Adipocyte (in vitro differentiated cells): ENCODE data around the gene IKZF5.

Source experiments
- DNase-seq: peaks from one replicate; pipeline ENCODE4 v3.0.0-alpha.2; 2015; ENCODE audit warnings: low read depth
- H3K27me3 ChIP-seq: replicated peaks from 2 replicates; pipeline ENCODE4 v1.7.0; 2013; ENCODE audit warnings: mild to moderate bottlenecking, low read length, moderate library complexity; ENCODE audit not compliant: control insufficient read depth, insufficient read depth
- H3K36me3 ChIP-seq: 2 replicates; pipeline ENCODE4 v1.7.0; 2013; ENCODE audit warnings: low read length, mild to moderate bottlenecking, moderate library complexity; ENCODE audit not compliant: control insufficient read depth, insufficient read depth, severe bottlenecking
- H3K4me1 ChIP-seq: 2 replicates; pipeline ENCODE4 v1.7.0; 2013; ENCODE audit warnings: mild to moderate bottlenecking, low read length, moderate library complexity; ENCODE audit not compliant: control insufficient read depth, insufficient read depth
- H3K4me3 ChIP-seq: 2 replicates; pipeline ENCODE4 v1.7.0; 2013; ENCODE audit warnings: mild to moderate bottlenecking, low read length, moderate library complexity
- H3K9ac ChIP-seq: 2 replicates; pipeline ENCODE4 v1.7.0; 2013; ENCODE audit warnings: mild to moderate bottlenecking, low read length, moderate library complexity
- H3K9me3 ChIP-seq: 2 replicates; pipeline ENCODE4 v1.7.0; 2013; ENCODE audit warnings: mild to moderate bottlenecking, low read length, moderate library complexity; ENCODE audit not compliant: control insufficient read depth

IKZF5 gene, protein sequence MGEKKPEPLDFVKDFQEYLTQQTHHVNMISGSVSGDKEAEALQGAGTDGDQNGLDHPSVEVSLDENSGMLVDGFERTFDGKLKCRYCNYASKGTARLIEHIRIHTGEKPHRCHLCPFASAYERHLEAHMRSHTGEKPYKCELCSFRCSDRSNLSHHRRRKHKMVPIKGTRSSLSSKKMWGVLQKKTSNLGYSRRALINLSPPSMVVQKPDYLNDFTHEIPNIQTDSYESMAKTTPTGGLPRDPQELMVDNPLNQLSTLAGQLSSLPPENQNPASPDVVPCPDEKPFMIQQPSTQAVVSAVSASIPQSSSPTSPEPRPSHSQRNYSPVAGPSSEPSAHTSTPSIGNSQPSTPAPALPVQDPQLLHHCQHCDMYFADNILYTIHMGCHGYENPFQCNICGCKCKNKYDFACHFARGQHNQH

GRCh38 chr10:123008355-123009104 is at the start of gene IKZF5, which contains the start of gene ACADSB:
IKZF5 (minus strand) TSS chr10:123008795; CDS start chr10:122998625, 10,170 bp downstream.
ACADSB (plus strand) TSS chr10:123009006; CDS start chr10:123009030, 24 bp downstream.
- Histone ChIP-seq H3K27me3 (no peaks in the 10 kb centered on the region), H3K36me3 (no peaks in the 10 kb centered on the region), H3K9me3 (no peaks in the 10 kb centered on the region), H3K4me3 (peak within 1 kb of the TSS; percentile 86), H3K4me1 (peaks cover 18% of the 10 kb centered on the region), H3K9ac (peak within 1 kb of the TSS; percentile 96)
- DNase-seq: peak; percentile 99

DNA sequence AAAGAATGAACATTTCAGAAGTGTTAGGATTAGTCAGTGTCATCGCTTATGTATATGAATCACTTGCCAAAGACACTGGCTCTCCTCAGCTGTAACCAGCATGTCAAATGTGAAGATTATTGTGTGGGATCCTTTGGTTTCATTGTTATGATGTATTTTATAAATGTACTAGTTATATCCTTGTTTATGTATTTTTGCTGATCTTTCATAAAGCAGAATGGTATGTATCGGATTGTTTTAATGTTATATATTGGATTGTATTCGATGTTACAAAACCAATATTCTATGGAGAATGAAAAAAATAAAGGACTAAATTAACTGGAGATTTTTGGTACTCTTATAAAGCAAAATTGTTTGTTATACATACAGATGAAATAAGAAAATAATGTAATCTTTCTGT is 49.4 kb upstream of the IKZF5 start:
- Histone ChIP-seq H3K4me3 (no peak overlapping the region), H3K36me3 (no peaks in the 10 kb centered on the region), H3K9me3 (no peaks in the 10 kb centered on the region), H3K27me3 (no peaks in the 10 kb centered on the region), H3K9ac (no peak overlapping the region), H3K4me1 (no peaks in the 10 kb centered on the region)
- DNase-seq: no peak

DNA sequence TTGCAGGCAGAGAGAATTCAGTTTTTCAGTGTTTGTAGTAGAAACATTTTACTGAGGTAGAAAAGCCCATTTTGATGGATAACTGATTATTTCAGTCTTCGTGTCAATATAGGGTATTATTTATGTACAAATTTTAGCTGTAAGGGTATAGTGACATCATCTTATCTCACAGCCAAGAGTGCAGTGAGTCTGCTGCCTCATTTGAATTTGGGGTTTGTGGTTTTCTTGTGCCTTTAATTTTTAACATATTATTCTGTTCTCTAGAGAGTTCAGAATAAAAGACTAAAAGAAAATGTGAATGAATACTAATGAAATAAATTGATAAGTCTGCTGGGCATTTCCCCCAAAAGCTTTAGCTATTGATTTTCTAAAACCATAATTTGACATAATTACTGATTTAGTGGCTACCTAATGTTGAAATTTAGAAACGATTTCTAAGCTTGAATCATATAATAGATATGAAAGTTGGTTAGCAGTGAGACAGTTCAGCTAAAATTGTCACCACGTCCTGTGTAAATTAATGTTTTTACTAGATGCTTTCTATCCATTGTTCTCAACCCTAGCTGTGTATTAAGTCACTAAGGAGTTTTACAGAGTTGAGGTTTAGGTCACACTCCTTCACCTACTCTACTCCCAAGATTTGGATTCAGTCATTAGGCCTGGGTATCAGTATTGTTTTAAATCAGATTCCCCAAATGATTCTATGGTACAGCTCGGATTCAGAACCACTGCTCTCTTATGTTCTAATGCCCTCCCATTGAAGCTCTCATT is 37.6 kb upstream of the IKZF5 start:
- H3K4me3 ChIP-seq: no peak overlapping the region
- no peaks in the 10 kb centered on the region for H3K4me1 ChIP-seq
- no peaks in the 10 kb centered on the region for H3K9me3 ChIP-seq
- peaks cover 10% of the 10 kb centered on the region for H3K36me3 ChIP-seq
- DNase-seq: no peak
- H3K27me3 ChIP-seq: no peaks in the 10 kb centered on the region
- H3K9ac ChIP-seq: no peak overlapping the region

GRCh38 chr10:123044391-123044790 is 35.8 kb upstream of the IKZF5 start:
- peak; percentile 51 for DNase-seq

GRCh38 chr10:123043409-123043925 is 34.9 kb upstream of the IKZF5 start:
- peak; percentile 72 for DNase-seq
- Histone ChIP-seq H3K9me3 (no peaks in the 10 kb centered on the region), H3K4me3 (no peak overlapping the region), H3K36me3 (peaks cover 10% of the 10 kb centered on the region), H3K4me1 (no peaks in the 10 kb centered on the region), H3K9ac (no peak overlapping the region), H3K27me3 (no peaks in the 10 kb centered on the region)

More at GRCh38 chr10:123044391-123044790, 35.8 kb upstream of the IKZF5 start:
- peaks cover 10% of the 10 kb centered on the region for H3K36me3 ChIP-seq
- H3K9ac ChIP-seq: no peak overlapping the region
- no peaks in the 10 kb centered on the region for H3K4me1 ChIP-seq
- no peaks in the 10 kb centered on the region for H3K27me3 ChIP-seq
- H3K9me3 ChIP-seq: no peaks in the 10 kb centered on the region
- no peak overlapping the region for H3K4me3 ChIP-seq

DNA sequence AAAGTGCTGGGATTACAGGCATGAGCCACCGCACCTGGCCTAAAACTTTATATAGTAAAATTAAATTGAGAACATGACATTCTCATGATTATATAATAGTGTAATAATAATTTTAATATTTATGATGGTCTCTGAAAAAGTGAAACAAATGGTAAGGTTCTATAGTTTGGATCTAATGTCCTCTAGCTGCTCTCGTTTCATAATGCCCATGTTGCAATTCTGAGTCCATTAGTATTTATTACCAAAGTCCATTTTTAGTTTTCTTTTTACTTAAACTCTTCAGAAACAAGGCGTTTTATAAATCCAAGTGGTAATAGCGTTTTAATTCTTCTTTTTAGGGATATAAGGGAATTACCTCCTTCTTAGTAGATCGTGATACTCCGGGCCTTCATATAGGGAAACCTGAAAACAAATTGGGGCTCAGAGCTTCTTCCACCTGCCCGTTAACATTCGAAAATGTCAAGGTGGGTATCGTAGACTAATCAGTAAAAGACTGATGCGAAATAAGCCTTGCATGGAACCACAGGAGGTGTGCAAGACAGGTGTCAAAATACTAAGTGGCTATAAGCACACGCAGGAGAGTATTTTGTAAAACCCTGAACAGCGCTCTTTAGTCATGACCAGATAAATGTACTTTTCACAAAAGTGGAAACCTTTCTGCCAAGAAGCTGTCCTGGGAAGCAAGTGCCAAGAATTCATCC is 34.3 kb upstream of the IKZF5 start:
- H3K27me3 ChIP-seq: no peaks in the 10 kb centered on the region
- H3K9ac ChIP-seq: no peak overlapping the region
- H3K4me3 ChIP-seq: no peak overlapping the region
- peaks cover 6% of the 10 kb centered on the region for H3K36me3 ChIP-seq
- no peak for DNase-seq
- H3K4me1 ChIP-seq: no peaks in the 10 kb centered on the region
- no peaks in the 10 kb centered on the region for H3K9me3 ChIP-seq

DNA sequence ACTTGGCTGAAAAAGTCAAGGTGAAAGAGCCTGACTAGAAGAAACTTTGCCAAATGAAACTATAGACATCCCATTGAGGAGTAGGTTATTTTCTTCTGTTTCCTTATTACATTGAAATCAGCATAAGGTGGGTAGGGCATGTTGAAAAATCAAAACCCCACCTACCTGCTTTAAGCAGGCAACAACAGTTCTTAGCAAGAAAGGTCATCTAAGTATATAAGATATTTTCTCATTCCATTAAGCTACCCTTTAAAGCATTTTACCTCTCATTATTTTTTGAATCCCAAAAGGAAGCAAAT is 31.0 kb upstream of the IKZF5 start:
- no peak for DNase-seq
- no peaks in the 10 kb centered on the region for H3K27me3 ChIP-seq
- H3K9me3 ChIP-seq: no peaks in the 10 kb centered on the region
- no peak overlapping the region for H3K4me3 ChIP-seq
- no peak overlapping the region for H3K9ac ChIP-seq
- H3K4me1 ChIP-seq: no peaks in the 10 kb centered on the region
- peaks cover 4% of the 10 kb centered on the region for H3K36me3 ChIP-seq

- Histone ChIP-seq H3K9ac (no peak overlapping the region), H3K27me3 (no peaks in the 10 kb centered on the region), H3K9me3 (no peaks in the 10 kb centered on the region), H3K4me1 (no peaks in the 10 kb centered on the region), H3K4me3 (no peak overlapping the region), H3K36me3 (peaks cover 4% of the 10 kb centered on the region)
- no peak for DNase-seq
Observed at GRCh38 chr10:123038782-123039631, 30.4 kb upstream of the IKZF5 start.

- H3K27me3 ChIP-seq: no peaks in the 10 kb centered on the region
- H3K36me3 ChIP-seq: peaks cover 4% of the 10 kb centered on the region
- no peaks in the 10 kb centered on the region for H3K9me3 ChIP-seq
- no peak overlapping the region for H3K4me3 ChIP-seq
- H3K9ac ChIP-seq: no peak overlapping the region
- no peaks in the 10 kb centered on the region for H3K4me1 ChIP-seq
- DNase-seq: no peak
Observed at GRCh38 chr10:123035467-123036086, 27.0 kb upstream of the IKZF5 start.

GRCh38 chr10:123034332-123034731 is 25.7 kb upstream of the IKZF5 start:
- H3K9ac ChIP-seq: no peak overlapping the region
- H3K27me3 ChIP-seq: no peaks in the 10 kb centered on the region
- H3K4me1 ChIP-seq: no peaks in the 10 kb centered on the region
- DNase-seq: no peak
- H3K36me3 ChIP-seq: peaks cover 4% of the 10 kb centered on the region
- no peaks in the 10 kb centered on the region for H3K9me3 ChIP-seq
- no peak overlapping the region for H3K4me3 ChIP-seq
